WTC11 (cell line): ENCODE data around the gene REEP6. TPM values are rescaled to one million over a fixed set of nuclear protein-coding genes. Genes with fewer than 3 reads are reported as not detected.

Source experiments
- ATAC-seq: fragments of 200-7000 bp; cut with Tn5 transposase; 2 replicates; pipeline ENCODE4 v1.10.0; 2021; ENCODE audit warnings: mild to moderate bottlenecking, moderate library complexity
- CTCF ChIA-PET: fragments of 300-600 bp; sonication (Branson Sonifier 250); formaldehyde crosslinking; loops from one replicate; lab custom pipeline; 2021; ENCODE audit warnings: antibody characterized with exemption; lab: Charles Lee
- POLR2A ChIA-PET: fragments of 350-600 bp; sonication (Branson Sonifier 250); formaldehyde crosslinking; loops from one replicate; lab custom pipeline; 2021; ENCODE audit warnings: antibody characterized with exemption; lab: Charles Lee
- DNase-seq: peaks from one replicate; pipeline ENCODE4 v3.0.0; 2021; ENCODE audit warnings: low spot score
- H3K27ac Mint-ChIP-seq: 2 replicates; pipeline ENCODE4 v1.8.0; 2021; ENCODE audit warnings: mixed read lengths
- H3K27me3 Mint-ChIP-seq: 2 replicates; pipeline ENCODE4 v1.8.0; 2021; ENCODE audit warnings: low read depth, mild to moderate bottlenecking, moderate library complexity, mixed read lengths
- H3K36me3 Mint-ChIP-seq: 2 replicates; pipeline ENCODE4 v1.8.0; 2021; ENCODE audit warnings: mixed read lengths
- H3K4me1 Mint-ChIP-seq: 2 replicates; pipeline ENCODE4 v1.8.0; 2022; ENCODE audit warnings: mixed read lengths
- H3K4me3 Mint-ChIP-seq: 2 replicates; pipeline ENCODE4 v1.8.0; 2021; ENCODE audit warnings: mild to moderate bottlenecking, moderate library complexity, mixed read lengths
- H3K9me3 Mint-ChIP-seq: 2 replicates; pipeline ENCODE4 v1.8.0; 2021; ENCODE audit warnings: mixed read lengths
- JUN ChIP-seq: sonication (generic); formaldehyde crosslinking; IDR thresholded peaks from 2 replicates; pipeline ENCODE4 v1.8.0; 2023; ENCODE audit warnings: mild to moderate bottlenecking, missing genetic modification reagents
- KAT7 ChIP-seq: sonication (generic); formaldehyde crosslinking; IDR thresholded peaks from 2 replicates; pipeline ENCODE4 v1.8.1; 2023; ENCODE audit warnings: missing genetic modification reagents, mild to moderate bottlenecking, borderline replicate concordance
- MXD4 ChIP-seq: fragments of 250-450 bp; sonication (Bioruptor Pico); IDR thresholded peaks from 2 replicates; pipeline ENCODE4 v1.8.0; 2021; ENCODE audit warnings: mild to moderate bottlenecking, moderate library complexity, borderline replicate concordance
- NR1H2 ChIP-seq: sonication (generic); formaldehyde crosslinking; IDR thresholded peaks from 2 replicates; pipeline ENCODE4 v1.9.0; 2021; ENCODE audit warnings: mild to moderate bottlenecking, moderate library complexity, missing genetic modification reagents
- NR3C1 ChIP-seq: sonication (generic); formaldehyde crosslinking; conservative IDR thresholded peaks from 2 replicates; pipeline ENCODE4 v1.8.1; 2023; ENCODE audit warnings: low read depth, mild to moderate bottlenecking, missing genetic modification reagents
- OVOL2 ChIP-seq: fragments of 250-450 bp; sonication (Bioruptor Pico); IDR thresholded peaks from 2 replicates; pipeline ENCODE4 v1.9.0; 2021; ENCODE audit warnings: mild to moderate bottlenecking, borderline replicate concordance
- SOX15 ChIP-seq: fragments of 250-450 bp; sonication (Bioruptor Pico); IDR thresholded peaks from 2 replicates; pipeline ENCODE4 v1.9.0; 2021; ENCODE audit warnings: mild to moderate bottlenecking
- TEAD4 ChIP-seq: sonication (generic); formaldehyde crosslinking; IDR thresholded peaks from 2 replicates; pipeline ENCODE4 v1.8.0; 2022; ENCODE audit warnings: mild to moderate bottlenecking, missing genetic modification reagents
- ZBTB21 ChIP-seq: sonication (generic); formaldehyde crosslinking; IDR thresholded peaks from 2 replicates; pipeline ENCODE4 v1.8.1; 2023; ENCODE audit warnings: mild to moderate bottlenecking, missing genetic modification reagents, borderline replicate concordance
- ZNF263 ChIP-seq: sonication (generic); formaldehyde crosslinking; IDR thresholded peaks from 2 replicates; pipeline ENCODE4 v1.8.1; 2022; ENCODE audit warnings: low read depth, mild to moderate bottlenecking, moderate library complexity, missing genetic modification reagents
- ZNF671 ChIP-seq: fragments of 250-450 bp; sonication (Bioruptor Pico); IDR thresholded peaks from 2 replicates; pipeline ENCODE4 v1.8.0; 2021; ENCODE audit warnings: mild to moderate bottlenecking
- total RNA-seq: library from RNA; stranded (reverse); gene quantifications from 3 replicates; pipeline ENCODE4 v1.2.3, GENCODE V29; 2021
- TF ChIP-seq, protein P1 (sequence below): sonication (generic); formaldehyde crosslinking; IDR thresholded peaks from 2 replicates; pipeline ENCODE4 v1.8.1; 2023; ENCODE audit warnings: mild to moderate bottlenecking, moderate library complexity, missing genetic modification reagents
- TF ChIP-seq, protein P2 (sequence below): sonication (generic); formaldehyde crosslinking; IDR thresholded peaks from 2 replicates; pipeline ENCODE4 v1.8.0; 2022; ENCODE audit warnings: mild to moderate bottlenecking, missing genetic modification reagents
- TF ChIP-seq, protein P3 (sequence below): sonication (generic); formaldehyde crosslinking; IDR thresholded peaks from 2 replicates; pipeline ENCODE4 v1.8.0; 2023; ENCODE audit warnings: missing genetic modification reagents
- TF ChIP-seq, protein P4 (sequence below): sonication (generic); formaldehyde crosslinking; IDR thresholded peaks from 2 replicates; pipeline ENCODE4 v1.8.1; 2023; ENCODE audit warnings: mild to moderate bottlenecking, missing genetic modification reagents, moderate library complexity
- TF ChIP-seq, protein P5 (sequence below): fragments of 250-450 bp; sonication (Bioruptor Pico); conservative IDR thresholded peaks from 2 replicates; pipeline ENCODE4 v1.9.0; 2021; ENCODE audit warnings: mild to moderate bottlenecking
- TF ChIP-seq, protein P6 (sequence below): fragments of 250-450 bp; sonication (Bioruptor Pico); IDR thresholded peaks from 2 replicates; pipeline ENCODE4 v1.9.0; 2021; ENCODE audit warnings: mild to moderate bottlenecking
- TF ChIP-seq, protein P7 (sequence below): sonication (generic); formaldehyde crosslinking; IDR thresholded peaks from 2 replicates; pipeline ENCODE4 v1.8.0; 2022; ENCODE audit warnings: mild to moderate bottlenecking, missing genetic modification reagents
- TF ChIP-seq, protein P8 (sequence below): sonication (generic); formaldehyde crosslinking; IDR thresholded peaks from 2 replicates; pipeline ENCODE4 v1.8.0; 2023; ENCODE audit warnings: mild to moderate bottlenecking, missing genetic modification reagents
- TF ChIP-seq, protein P9 (sequence below): sonication (generic); formaldehyde crosslinking; IDR thresholded peaks from 2 replicates; pipeline ENCODE4 v1.8.0; 2022; ENCODE audit warnings: mild to moderate bottlenecking, missing genetic modification reagents

Gene REEP6
- total RNA-seq, 1 experiment from 2014 or later, result 17.0 TPM

DNA sequence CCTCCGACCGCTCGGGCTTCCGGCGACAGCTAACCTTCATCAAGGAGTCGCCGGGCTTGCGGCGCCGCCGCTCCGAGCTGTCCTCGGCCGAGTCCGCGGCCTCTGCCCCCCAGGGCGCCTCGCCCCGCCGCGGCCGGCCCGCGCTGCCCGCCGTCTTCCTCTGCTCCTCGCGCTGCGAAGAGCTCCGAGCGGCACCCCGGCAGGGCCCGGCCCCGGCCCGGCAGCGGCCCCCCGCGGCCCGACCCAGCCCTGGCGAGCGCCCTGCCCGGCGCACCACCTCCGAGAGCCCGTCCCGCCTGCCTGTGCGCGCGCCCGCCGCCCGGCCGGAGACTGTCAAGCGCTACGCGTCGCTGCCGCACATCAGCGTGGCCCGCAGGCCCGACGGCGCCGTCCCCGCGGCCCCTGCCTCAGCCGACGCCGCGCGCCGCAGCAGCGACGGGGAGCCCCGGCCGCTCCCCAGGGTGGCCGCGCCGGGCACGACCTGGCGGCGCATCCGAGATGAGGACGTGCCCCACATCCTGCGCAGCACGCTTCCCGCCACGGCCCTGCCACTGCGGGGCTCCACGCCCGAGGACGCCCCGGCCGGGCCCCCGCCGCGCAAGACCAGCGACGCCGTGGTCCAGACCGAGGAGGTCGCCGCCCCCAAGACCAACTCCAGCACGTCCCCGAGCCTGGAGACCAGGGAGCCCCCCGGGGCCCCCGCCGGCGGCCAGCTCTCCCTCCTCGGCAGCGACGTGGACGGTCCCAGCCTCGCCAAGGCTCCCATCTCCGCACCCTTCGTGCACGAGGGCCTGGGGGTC, 21.5 kb upstream of the REEP6 start:
- no peak for TF ChIP-seq ZBTB21
- TF ChIP-seq, protein P1, sequence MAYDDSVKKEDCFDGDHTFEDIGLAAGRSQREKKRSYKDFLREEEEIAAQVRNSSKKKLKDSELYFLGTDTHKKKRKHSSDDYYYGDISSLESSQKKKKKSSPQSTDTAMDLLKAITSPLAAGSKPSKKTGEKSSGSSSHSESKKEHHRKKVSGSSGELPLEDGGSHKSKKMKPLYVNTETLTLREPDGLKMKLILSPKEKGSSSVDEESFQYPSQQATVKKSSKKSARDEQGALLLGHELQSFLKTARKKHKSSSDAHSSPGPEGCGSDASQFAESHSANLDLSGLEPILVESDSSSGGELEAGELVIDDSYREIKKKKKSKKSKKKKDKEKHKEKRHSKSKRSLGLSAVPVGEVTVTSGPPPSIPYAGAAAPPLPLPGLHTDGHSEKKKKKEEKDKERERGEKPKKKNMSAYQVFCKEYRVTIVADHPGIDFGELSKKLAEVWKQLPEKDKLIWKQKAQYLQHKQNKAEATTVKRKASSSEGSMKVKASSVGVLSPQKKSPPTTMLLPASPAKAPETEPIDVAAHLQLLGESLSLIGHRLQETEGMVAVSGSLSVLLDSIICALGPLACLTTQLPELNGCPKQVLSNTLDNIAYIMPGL (CRISPR knock-in tag), result no peak
- no peak for TF ChIP-seq ZNF263
- no peak for TF ChIP-seq ZNF671 (CRISPR knock-in tag)
- TF ChIP-seq, protein P2, sequence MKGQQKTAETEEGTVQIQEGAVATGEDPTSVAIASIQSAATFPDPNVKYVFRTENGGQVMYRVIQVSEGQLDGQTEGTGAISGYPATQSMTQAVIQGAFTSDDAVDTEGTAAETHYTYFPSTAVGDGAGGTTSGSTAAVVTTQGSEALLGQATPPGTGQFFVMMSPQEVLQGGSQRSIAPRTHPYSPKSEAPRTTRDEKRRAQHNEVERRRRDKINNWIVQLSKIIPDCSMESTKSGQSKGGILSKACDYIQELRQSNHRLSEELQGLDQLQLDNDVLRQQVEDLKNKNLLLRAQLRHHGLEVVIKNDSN, result no peak
- TF ChIP-seq NR1H2 (CRISPR knock-in tag), result no peak
- TF ChIP-seq, protein P3, sequence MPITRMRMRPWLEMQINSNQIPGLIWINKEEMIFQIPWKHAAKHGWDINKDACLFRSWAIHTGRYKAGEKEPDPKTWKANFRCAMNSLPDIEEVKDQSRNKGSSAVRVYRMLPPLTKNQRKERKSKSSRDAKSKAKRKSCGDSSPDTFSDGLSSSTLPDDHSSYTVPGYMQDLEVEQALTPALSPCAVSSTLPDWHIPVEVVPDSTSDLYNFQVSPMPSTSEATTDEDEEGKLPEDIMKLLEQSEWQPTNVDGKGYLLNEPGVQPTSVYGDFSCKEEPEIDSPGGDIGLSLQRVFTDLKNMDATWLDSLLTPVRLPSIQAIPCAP (CRISPR knock-in tag), result no peak
- no peak for TF ChIP-seq SOX15 (CRISPR knock-in tag)
- TF ChIP-seq TEAD4 (CRISPR knock-in tag), result no peak
- TF ChIP-seq, protein P4, sequence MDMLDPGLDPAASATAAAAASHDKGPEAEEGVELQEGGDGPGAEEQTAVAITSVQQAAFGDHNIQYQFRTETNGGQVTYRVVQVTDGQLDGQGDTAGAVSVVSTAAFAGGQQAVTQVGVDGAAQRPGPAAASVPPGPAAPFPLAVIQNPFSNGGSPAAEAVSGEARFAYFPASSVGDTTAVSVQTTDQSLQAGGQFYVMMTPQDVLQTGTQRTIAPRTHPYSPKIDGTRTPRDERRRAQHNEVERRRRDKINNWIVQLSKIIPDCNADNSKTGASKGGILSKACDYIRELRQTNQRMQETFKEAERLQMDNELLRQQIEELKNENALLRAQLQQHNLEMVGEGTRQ, result no peak
- TF ChIP-seq, protein P5, sequence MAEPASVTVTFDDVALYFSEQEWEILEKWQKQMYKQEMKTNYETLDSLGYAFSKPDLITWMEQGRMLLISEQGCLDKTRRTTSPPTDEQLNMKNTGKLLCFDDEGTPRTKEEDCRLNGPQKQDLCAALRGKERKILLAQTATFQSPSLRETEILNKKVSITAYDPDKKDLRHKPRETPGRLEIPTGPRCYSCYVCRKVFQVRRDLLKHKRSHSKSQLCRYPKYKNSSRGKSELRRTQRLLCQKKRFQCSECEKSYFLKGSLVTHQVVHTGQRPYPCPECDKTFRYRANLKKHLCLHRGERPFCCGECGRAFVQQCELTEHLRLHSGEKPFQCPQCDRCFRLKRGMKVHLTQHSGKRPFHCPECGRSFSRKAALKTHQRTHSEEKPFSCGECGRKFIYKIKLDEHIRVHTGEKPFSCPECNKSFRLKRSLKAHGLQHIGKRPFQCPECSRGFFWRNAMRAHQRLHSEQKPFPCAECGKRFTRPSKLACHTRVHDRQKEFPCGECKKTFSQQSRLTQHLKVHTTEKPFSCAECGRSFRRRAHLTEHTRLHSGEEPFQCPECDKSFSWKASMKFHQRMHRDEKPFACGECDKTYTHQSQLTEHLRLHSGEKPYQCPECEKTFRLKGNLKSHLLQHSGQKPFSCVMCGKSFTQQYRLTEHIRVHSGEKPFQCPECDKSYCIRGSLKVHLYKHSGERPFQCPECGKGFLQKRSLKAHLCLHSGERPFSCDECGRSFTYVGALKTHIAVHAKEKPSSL, result no peak
- TF ChIP-seq, protein P6, sequence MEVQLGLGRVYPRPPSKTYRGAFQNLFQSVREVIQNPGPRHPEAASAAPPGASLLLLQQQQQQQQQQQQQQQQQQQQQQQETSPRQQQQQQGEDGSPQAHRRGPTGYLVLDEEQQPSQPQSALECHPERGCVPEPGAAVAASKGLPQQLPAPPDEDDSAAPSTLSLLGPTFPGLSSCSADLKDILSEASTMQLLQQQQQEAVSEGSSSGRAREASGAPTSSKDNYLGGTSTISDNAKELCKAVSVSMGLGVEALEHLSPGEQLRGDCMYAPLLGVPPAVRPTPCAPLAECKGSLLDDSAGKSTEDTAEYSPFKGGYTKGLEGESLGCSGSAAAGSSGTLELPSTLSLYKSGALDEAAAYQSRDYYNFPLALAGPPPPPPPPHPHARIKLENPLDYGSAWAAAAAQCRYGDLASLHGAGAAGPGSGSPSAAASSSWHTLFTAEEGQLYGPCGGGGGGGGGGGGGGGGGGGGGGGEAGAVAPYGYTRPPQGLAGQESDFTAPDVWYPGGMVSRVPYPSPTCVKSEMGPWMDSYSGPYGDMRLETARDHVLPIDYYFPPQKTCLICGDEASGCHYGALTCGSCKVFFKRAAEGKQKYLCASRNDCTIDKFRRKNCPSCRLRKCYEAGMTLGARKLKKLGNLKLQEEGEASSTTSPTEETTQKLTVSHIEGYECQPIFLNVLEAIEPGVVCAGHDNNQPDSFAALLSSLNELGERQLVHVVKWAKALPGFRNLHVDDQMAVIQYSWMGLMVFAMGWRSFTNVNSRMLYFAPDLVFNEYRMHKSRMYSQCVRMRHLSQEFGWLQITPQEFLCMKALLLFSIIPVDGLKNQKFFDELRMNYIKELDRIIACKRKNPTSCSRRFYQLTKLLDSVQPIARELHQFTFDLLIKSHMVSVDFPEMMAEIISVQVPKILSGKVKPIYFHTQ, result no peak
- TF ChIP-seq, protein P7, sequence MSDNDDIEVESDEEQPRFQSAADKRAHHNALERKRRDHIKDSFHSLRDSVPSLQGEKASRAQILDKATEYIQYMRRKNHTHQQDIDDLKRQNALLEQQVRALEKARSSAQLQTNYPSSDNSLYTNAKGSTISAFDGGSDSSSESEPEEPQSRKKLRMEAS (CRISPR knock-in tag), result no peak
- TF ChIP-seq OVOL2, result no peak
- TF ChIP-seq JUN (CRISPR knock-in tag), result no peak
- TF ChIP-seq, protein P8, sequence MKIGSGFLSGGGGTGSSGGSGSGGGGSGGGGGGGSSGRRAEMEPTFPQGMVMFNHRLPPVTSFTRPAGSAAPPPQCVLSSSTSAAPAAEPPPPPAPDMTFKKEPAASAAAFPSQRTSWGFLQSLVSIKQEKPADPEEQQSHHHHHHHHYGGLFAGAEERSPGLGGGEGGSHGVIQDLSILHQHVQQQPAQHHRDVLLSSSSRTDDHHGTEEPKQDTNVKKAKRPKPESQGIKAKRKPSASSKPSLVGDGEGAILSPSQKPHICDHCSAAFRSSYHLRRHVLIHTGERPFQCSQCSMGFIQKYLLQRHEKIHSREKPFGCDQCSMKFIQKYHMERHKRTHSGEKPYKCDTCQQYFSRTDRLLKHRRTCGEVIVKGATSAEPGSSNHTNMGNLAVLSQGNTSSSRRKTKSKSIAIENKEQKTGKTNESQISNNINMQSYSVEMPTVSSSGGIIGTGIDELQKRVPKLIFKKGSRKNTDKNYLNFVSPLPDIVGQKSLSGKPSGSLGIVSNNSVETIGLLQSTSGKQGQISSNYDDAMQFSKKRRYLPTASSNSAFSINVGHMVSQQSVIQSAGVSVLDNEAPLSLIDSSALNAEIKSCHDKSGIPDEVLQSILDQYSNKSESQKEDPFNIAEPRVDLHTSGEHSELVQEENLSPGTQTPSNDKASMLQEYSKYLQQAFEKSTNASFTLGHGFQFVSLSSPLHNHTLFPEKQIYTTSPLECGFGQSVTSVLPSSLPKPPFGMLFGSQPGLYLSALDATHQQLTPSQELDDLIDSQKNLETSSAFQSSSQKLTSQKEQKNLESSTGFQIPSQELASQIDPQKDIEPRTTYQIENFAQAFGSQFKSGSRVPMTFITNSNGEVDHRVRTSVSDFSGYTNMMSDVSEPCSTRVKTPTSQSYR (CRISPR knock-in tag), result no peak
- no peak for TF ChIP-seq NR3C1 (CRISPR knock-in tag)
- TF ChIP-seq MXD4 (CRISPR knock-in tag), result no peak
- TF ChIP-seq, protein P9, sequence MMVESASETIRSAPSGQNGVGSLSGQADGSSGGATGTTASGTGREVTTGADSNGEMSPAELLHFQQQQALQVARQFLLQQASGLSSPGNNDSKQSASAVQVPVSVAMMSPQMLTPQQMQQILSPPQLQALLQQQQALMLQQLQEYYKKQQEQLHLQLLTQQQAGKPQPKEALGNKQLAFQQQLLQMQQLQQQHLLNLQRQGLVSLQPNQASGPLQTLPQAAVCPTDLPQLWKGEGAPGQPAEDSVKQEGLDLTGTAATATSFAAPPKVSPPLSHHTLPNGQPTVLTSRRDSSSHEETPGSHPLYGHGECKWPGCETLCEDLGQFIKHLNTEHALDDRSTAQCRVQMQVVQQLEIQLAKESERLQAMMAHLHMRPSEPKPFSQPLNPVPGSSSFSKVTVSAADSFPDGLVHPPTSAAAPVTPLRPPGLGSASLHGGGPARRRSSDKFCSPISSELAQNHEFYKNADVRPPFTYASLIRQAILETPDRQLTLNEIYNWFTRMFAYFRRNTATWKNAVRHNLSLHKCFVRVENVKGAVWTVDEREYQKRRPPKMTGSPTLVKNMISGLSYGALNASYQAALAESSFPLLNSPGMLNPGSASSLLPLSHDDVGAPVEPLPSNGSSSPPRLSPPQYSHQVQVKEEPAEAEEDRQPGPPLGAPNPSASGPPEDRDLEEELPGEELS (CRISPR knock-in tag), result no peak
- TF ChIP-seq KAT7 (CRISPR knock-in tag), result no peak
- POLR2A ChIA-PET, result no interaction called here
- Mint-ChIP-seq H3K27ac (no peak overlapping the region), H3K36me3 (no peaks in the 10 kb centered on the region), H3K4me1 (peaks cover 5% of the 10 kb centered on the region; the same call in 1 of the 2 replicates), H3K27me3 (peaks cover 69% of the 10 kb centered on the region), H3K4me3 (no peak overlapping the region; the same call in 1 of the 2 replicates), H3K9me3 (no peaks in the 10 kb centered on the region)
- CTCF ChIA-PET, result interaction anchor here (1.2 to 5.0 kb wide), 3 partner anchors 14 to 77 kb away, joined by 3 to 76 read pairs (median 56); no protein-coding TSS in a partner anchor
- DNase-seq (peak; percentile 53), ATAC-seq (no peak)
